Right lobe of liver (tissue), 6 donors: ENCODE measurements around the gene USP12. TPM values are rescaled to one million over a fixed set of nuclear protein-coding genes. Genes with fewer than 3 reads are reported as not detected.

ENCODE experiments used
- ATAC-seq, 4 donors: fragments of 200-7000 bp; cut with Tn5 transposase; one replicate each; pipeline ENCODE4 v1.9.1; 2020; ENCODE audit warnings: mild to moderate bottlenecking in 4 of 4, moderate library complexity in 4 of 4
- DNase-seq, 3 donors: peaks; one replicate each; pipeline ENCODE4 v3.0.0-alpha.2; 2020
- H3K27ac ChIP-seq, 3 donors: fragments of 200-600 bp; one replicate each; pipeline ENCODE4 v1.8.0; 2022
- H3K27me3 ChIP-seq, 2 donors: fragments of 200-600 bp; one replicate each; pipeline ENCODE4 v1.8.0; 2022
- H3K36me3 ChIP-seq, 4 donors: fragments of 200-600 bp; sonication (generic) in 1 of 4; one replicate each; pipeline versions ENCODE4 v1.5.1 to v1.8.0; 2017 to 2022; ENCODE audit warnings: control low read depth in 1 of 4
- H3K4me1 ChIP-seq, 4 donors: fragments of 200-600 bp; sonication (generic) in 1 of 4; one replicate each; pipeline versions ENCODE4 v1.5.1 to v1.8.0; 2017 to 2022; ENCODE audit warnings: control low read depth in 1 of 4
- H3K4me3 ChIP-seq, 3 donors: fragments of 200-600 bp; one replicate each; pipeline ENCODE4 v1.8.0; 2022
- H3K9me3 ChIP-seq, 4 donors: fragments of 200-600 bp; sonication (generic) in 1 of 4; one replicate each; pipeline versions ENCODE4 v1.5.1 to v1.8.0; 2017 to 2022; ENCODE audit warnings: control low read depth in 1 of 4
- CTCF ChIP-seq, 4 donors: fragments of 200-600 bp in 3 of 4; fragments of 450-650 bp in 1 of 4; IDR thresholded peaks; one replicate each; pipeline versions ENCODE4 v1.5.1 to v1.8.0; 2016 to 2022; ENCODE audit warnings: antibody characterized with exemption in 4 of 4, mild to moderate bottlenecking in 2 of 4
- POLR2A ChIP-seq: fragments of 450-650 bp; IDR thresholded peaks from one replicate; pipeline ENCODE4 v1.6.1; 2017; ENCODE audit warnings: antibody characterized with exemption, mild to moderate bottlenecking
- WGBS: methylation state at CpG from one replicate; pipeline ENCODE4 v1.1.6; 2018; ENCODE audit warnings: low coverage, low lambda C conversion rate; ENCODE audit not compliant: insufficient coverage; ENCODE audit errors: missing lambda C conversion rate; 5-methylcytosine and 5-hydroxymethylcytosine counted together
- intact Hi-C, 2 donors: fragments of 100-400 bp; cut with DNase I; formaldehyde crosslinking; loops; one replicate each; pipeline versions ENCODE4 v1.11.2 to v1.14.1; 2022
- total RNA-seq, 6 experiments: library from RNA; depleted of rRNA in 2 of 6; stranded (reverse); fragments of >200 nt in 2 of 6; fragmentation: NEBNext Ultra II Directional in 3 of 6; extraction: Animal tissue kit (Norgen Biotek cat#: 25700) in 3 of 6; gene quantifications; one replicate each; pipeline versions ENCODE4 v1.1.0 to v1.2.4, GENCODE V29; 2016 to 2023
- donor health status: DM: no; HTN: yes; CAD: no.
- donor health status: DM: no; HTN: no; CAD: no.
- donor health status: DM: no; HTN: no; CAD: no.
- donor health status: DM: no; HTN: yes; CAD: no.
- donor health status: DM: no; HTN: yes; CAD: no.

USP12 gene
- total RNA-seq, 6 experiments from 2014 or later: 11.5 to 25.4 (median 14.6) TPM

DNA sequence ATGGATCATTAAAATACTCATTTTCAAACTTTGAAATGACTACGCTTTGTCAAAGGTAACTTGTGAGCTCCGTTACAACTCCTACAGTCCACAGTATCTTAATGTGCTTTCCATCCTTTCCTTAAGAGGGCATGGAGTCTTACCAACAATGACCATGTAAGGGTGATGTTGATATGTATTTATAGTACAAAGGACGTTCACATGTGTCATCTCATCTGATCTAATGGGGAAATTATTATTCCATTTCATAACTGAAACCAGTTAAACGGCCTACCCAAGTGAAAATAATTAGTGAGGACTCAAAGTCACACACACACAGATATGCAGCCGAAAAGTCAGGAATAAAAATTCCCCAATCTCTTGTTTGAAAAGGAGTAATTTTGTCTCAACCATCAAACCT, 9.6 kb downstream of the USP12 start:
- H3K4me1 ChIP-seq: peaks cover 0 to 18% (median 0%) of the 10 kb centered on the region in 4 donors
- 82% methylated on average over 5 of the region's 5 CpGs for WGBS

GRCh38 chr13:27161423-27161822, 10.2 kb downstream of the USP12 start:
- DNase-seq (no peak), ATAC-seq (no peak)
- peaks cover 0 to 14% (median 0%) of the 10 kb centered on the region in 4 donors for H3K4me1 ChIP-seq
- WGBS: 69% methylated on average over 2 of the region's 2 CpGs
- H3K27ac ChIP-seq: no peak overlapping the region
- no peaks in the 10 kb centered on the region for H3K36me3 ChIP-seq
- TF ChIP-seq POLR2A (no peak), CTCF (IDR thresholded peaks at IDR 0.05) (no peak)
- intact Hi-C loops: no loop called here
- H3K27me3 ChIP-seq: no peaks in the 10 kb centered on the region
- H3K9me3 ChIP-seq: no peaks in the 10 kb centered on the region
- H3K4me3 ChIP-seq: no peak overlapping the region

More for the DNA sequence above, 9.6 kb downstream of the USP12 start:
- Histone ChIP-seq H3K4me3 (no peak overlapping the region), H3K9me3 (no peaks in the 10 kb centered on the region), H3K27ac (no peak overlapping the region), H3K27me3 (no peaks in the 10 kb centered on the region), H3K36me3 (no peaks in the 10 kb centered on the region)
- no peak for TF ChIP-seq POLR2A
- intact Hi-C loops: no loop called here
- no peak for DNase-seq
- no peak for ATAC-seq

GRCh38 chr13:27160657-27161295, 10.8 kb downstream of the USP12 start:
- Histone ChIP-seq H3K27me3 (no peaks in the 10 kb centered on the region), H3K4me1 (peaks cover 0 to 8% (median 0%) of the 10 kb centered on the region in 4 donors), H3K27ac (no peak overlapping the region), H3K4me3 (no peak overlapping the region), H3K36me3 (no peaks in the 10 kb centered on the region), H3K9me3 (no peaks in the 10 kb centered on the region)
- intact Hi-C loops: no loop called here
- no peak for TF ChIP-seq POLR2A
- TF ChIP-seq CTCF (IDR thresholded peaks at IDR 0.05): no peak
- DNase-seq (no peak), ATAC-seq (no peak)
- 77% methylated on average over 7 of the region's 9 CpGs for WGBS

GRCh38 chr13:27159806-27160563, 11.6 kb downstream of the USP12 start:
- 81% methylated on average over 5 of the region's 5 CpGs for WGBS
- DNase-seq (no peak), ATAC-seq (no peak)
- Histone ChIP-seq H3K36me3 (no peaks in the 10 kb centered on the region), H3K27me3 (no peaks in the 10 kb centered on the region), H3K9me3 (no peaks in the 10 kb centered on the region), H3K4me1 (peaks cover 0 to 8% (median 0%) of the 10 kb centered on the region in 4 donors), H3K4me3 (no peak overlapping the region), H3K27ac (no peak overlapping the region)
- TF ChIP-seq CTCF (IDR thresholded peaks at IDR 0.05): no peak
- TF ChIP-seq POLR2A: no peak
- intact Hi-C loops: no loop called here

GRCh38 chr13:27158335-27158734, 13.3 kb downstream of the USP12 start:
- H3K36me3 ChIP-seq: no peaks in the 10 kb centered on the region
- H3K27me3 ChIP-seq: no peaks in the 10 kb centered on the region
- no peak overlapping the region for H3K27ac ChIP-seq
- WGBS: 93% methylated on average over 3 of the region's 5 CpGs
- DNase-seq: no peak
- intact Hi-C loops: no loop called here
- TF ChIP-seq POLR2A (no peak), CTCF (IDR thresholded peaks at IDR 0.05) (no peak)
- no peaks in the 10 kb centered on the region for H3K9me3 ChIP-seq
- ATAC-seq: no peak
- H3K4me1 ChIP-seq: peaks cover 0 to 8% (median 0%) of the 10 kb centered on the region in 4 donors
- H3K4me3 ChIP-seq: no peak overlapping the region
